ENCODE data around the gene DAB2IP.

Gene DAB2IP

DNA sequence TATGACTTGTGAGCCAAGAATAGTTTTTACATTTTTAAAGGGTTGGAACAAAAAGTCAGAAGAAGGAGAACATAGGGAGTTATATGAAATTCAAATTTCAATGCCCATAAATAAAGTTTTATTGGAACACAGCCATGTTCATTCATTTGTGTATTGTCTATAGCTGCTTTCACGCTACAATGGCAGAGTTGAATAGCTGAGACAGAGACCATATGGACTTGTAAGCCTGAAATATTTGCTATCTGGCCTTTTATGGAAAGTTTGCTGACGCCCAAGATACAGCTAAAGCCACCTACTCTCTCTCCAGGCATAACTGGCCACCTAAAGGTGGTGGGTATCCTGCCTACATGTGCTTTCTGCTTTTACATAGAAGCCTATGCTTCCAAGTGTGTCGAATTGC is 10.9 kb downstream of the DAB2IP start:
- no peak for DNase-seq

DNA sequence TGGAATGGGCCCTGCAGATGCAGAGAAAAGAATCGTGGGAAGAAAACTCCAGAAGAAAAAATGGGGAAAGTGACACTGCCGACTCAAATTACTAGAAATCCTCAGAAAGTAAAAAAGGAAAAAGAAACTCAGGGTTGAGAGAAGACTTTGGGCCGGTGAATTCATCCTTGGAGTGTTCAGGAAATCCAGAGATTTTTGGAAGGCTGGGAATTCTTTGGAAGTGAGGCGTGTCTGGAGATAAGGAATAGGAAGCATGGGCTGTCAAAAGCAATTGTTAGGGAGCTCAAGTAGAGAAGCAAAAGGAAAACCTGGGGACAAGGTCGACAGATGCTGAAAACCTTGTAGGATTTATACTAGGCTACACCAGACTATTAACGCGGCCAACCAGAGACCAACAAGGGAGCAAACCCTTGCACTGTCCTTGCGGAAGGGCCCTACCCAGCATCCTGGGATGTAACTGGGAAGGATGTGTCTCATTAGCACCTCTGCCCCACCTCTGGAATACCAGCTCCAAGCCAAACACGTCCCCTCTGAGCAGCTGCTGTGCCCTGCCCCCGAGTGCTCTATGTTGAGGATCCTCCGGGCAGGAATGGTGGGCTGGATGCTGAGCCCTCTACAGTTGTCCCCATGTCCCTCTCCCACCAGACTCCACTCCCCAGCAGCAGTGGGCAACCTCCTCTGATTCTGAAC is 11.6 kb downstream of the DAB2IP start:
- no peak for DNase-seq

DNA sequence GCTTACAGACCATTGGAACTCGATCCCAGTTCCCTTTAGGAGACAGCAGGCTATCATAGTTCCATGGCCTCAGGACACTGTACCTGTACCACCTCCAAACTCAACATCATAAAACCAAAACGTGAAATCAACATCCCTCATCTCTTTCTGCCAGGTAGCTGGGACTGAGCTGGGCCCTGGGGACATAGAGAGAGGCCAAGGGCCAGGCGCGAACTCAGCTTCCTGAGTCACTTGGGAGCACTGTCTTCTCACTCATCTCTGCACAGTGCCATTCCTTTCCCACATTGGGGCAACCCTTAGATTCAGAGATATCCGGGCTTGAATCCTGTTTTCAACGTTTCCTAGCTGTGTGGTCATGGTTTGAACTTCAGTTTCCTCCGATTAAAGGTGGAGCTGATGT is 12.2 kb downstream of the DAB2IP start:
- no peak for DNase-seq

DNA sequence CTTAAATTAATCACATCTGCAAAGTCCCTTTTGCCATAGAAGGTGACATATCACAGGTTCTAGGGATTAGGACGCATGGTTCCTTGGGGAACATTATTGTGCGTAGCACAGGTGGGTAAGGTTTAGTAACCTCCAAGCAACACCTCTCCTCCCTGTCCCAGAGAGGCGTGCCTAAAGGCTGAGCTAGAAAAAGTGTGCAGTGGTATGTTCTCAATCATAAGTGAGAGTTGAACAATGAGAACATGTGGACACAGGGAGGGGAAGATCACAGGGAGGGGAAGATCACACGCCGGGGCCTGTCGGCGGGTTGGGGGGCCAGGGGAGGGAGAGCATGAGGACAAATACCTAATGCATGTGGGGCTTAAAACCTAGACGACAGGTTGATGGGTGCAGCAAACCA is 14.9 kb downstream of the DAB2IP start:
- DNase-seq, result no peak

DNA sequence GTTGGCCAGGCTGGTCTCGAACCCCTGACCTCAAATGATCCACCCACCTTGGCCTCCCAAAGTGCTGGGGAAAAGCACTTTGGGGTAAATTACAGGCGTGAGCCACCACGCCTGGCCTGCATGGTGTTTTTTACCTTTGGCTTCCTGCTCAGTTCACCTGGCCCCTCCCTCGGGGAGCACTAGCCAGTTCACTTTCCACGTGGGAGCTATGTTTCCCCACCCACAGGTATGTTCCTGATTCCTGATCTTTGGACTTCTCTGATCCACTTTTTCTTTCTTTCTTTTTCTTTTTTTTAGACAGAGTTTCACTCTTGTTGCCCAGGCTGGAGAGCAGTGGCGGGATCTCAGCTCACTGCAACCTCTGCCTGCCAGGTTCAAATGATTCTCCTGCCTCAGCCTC is 15.8 kb downstream of the DAB2IP start:
- DNase-seq, result no peak

DNA sequence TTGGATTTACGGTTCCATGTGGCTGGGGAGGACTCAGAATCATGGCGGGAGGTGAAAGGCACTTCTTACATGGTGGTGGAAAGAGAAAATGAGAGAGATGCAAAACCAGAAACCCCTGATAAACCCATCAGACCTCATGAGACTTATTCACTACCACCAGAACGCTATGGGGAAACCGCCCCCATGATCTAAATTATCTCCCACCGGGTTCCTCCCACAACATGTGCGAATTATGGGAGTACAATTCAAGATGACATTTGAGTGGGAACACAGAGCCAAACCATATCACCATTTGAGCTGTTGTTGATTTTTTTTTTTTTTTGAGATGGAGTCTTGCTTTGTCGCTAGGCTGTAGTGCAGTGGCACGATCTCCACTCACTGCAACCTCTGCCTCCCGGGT is 16.5 kb downstream of the DAB2IP start:
- no peak for DNase-seq

DNA sequence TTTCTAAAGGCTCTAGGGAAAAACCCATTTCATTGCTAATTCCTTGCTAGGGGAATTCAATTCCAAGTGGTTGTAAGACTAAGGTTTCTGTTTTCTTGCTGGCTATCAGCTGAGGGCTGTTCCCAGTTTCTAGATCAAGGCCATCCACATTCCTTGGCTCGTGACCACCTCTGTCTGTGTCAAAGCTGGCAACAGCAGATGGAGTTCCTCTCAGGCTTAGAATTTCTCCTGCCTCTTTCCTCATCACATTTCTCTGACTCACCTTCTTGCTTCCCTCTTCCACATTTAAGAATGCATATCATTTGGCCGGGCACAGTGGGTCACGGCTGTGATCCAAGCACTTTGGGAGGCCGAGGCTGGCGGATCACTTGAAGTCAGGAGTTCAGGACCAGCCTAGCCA is 19.0 kb downstream of the DAB2IP start:
- DNase-seq, result no peak

DNA sequence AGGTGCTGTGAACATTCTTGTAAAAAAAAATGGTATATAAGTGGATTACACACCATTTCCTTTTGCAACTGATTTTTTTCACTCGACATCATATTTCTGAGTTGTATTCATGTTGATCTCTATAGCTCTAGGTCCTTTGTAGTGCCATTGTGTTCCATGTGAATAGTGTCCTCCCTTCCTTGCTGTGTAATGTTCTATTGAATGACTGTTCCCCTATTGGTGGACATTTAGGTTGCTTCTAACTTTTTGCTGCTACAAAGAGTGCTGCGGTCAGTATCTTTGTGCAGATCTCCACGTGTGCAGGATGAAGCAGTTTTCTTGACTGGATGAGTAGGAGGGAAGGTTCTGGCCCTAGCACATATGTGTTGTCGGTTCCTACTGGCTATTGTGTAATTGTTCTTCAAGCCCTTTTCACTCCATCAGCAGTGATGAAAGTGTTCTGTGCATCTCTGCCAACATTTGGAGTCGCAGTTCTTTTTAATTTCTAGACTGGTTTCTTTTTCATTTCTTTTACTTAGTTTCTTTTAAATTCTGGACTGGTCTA is 20.2 kb downstream of the DAB2IP start:
- DNase-seq, result no peak

DNA sequence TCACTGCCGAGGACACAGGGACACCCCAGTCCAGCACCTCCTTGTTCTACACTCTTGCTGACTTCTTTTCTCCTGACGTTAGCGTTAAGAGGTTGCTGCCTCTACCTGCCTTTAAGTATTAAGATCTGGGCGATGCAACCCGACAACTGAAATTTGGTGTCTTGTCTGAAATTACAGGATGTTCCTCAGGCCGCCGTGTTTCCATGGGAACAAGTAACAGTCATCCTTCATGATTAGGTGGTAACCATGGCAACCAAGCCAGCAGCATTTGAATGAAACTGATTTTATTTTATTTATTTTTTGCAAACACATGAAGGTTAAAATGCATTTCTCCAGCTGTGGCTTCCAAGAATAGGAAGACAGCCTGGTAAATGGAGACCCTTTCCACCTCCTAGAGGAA is 20.8 kb downstream of the DAB2IP start:
- DNase-seq, result peak in 16 of 56 donors; percentile 14 to 69 (median 36)

DNA sequence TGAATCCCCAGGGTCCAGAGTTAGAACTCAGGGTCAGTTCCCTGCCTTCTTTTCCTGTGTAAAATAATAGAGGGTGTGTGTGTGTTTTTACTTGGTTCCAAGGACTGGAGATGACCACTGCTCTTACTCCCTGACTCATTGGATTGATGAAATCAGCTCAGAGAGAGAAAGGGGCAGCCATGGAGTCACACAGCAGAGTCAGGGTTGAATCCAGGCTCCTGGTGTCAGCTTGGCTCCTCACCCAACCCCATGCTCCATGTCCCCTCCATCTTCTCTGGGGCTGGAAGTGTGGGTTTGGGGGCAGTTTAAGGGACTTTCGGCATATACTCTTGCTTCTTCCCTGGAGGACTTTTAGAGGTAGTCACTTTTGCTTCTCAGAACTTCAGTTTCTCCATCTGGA is 21.6 kb downstream of the DAB2IP start:
- DNase-seq, result no peak

DNA sequence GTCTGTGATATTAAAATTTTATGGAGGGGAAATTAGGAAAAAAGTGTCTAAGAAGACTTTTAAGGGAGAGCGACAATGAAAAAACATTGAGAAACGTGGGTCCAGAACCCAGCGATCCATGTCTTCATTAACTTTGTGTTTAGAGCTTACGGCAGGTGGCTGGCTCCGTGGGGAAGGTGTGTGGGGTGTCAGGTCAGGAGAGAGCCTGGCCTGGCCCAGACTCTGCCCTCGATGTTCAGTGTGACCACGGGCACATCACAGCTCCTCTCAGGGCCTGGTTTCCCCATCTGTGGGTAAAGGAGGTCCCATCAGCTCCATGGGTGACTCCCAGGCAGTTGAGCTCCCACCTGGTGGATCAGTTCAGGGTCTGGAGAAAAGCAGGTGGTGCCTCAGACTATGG is 22.1 kb downstream of the DAB2IP start:
- DNase-seq, result no peak

DNA sequence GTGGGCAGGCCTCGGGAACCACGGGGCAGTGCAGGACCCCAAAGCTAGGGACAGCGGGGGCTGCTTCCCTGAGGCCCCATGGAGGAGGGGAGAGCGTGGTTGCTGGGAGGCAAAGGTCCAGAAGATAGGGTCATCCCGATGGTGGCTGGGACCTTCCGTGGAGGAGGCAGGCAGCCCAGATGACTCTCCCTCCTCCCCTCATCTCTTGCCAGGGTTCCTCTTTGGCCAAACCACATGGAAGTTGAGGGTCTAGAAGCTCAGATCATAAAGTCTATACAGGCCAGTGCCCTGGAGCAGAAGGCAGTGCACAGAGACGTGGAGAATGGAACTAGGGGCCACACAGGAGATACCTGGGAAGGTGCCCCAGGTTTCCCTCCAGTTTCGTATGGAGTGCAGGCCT is 22.6 kb downstream of the DAB2IP start:
- no peak for DNase-seq

DNA sequence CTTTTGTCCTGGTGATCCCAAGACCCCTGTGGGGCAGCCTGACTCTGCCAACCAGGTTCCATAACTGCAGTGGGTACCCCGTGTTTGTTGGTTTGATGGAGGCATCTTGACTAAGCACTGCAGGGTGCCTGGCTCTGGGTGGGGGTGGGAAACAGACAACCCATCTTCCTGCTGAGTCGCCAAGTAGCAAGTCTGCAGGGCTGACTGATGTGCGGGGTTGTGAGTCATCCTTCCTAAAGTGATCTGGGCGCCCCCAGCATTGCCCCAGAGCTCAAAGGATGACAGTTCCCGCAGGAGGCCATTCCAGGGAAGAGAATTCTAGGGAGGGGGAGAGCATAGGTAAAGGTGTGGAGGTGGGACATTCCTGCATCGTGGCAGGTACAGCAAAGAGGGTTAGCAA is 23.5 kb downstream of the DAB2IP start:
- DNase-seq, result peak in 18 of 56 donors; percentile 16 to 56 (median 35)

DNA sequence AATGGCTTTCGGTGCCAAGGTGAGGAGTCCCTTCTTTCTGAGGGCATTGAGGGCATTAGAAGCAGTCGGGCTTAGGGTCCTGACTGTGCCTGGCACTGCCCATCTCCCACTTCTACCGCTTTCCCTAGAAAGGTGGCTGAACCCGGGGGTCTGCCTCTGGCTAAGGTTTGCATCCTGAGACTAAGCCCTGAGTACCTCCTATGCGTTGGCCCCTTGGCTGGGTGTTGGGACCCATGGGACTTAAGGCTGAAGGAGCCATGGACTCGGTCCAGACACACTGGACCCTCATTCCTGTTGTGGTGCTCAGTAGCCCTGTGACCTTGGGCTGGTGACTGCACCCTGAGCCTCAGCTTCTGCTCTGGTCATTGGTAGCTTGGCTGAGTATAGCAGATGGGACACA is 23.9 kb downstream of the DAB2IP start:
- DNase-seq, result no peak

DNA sequence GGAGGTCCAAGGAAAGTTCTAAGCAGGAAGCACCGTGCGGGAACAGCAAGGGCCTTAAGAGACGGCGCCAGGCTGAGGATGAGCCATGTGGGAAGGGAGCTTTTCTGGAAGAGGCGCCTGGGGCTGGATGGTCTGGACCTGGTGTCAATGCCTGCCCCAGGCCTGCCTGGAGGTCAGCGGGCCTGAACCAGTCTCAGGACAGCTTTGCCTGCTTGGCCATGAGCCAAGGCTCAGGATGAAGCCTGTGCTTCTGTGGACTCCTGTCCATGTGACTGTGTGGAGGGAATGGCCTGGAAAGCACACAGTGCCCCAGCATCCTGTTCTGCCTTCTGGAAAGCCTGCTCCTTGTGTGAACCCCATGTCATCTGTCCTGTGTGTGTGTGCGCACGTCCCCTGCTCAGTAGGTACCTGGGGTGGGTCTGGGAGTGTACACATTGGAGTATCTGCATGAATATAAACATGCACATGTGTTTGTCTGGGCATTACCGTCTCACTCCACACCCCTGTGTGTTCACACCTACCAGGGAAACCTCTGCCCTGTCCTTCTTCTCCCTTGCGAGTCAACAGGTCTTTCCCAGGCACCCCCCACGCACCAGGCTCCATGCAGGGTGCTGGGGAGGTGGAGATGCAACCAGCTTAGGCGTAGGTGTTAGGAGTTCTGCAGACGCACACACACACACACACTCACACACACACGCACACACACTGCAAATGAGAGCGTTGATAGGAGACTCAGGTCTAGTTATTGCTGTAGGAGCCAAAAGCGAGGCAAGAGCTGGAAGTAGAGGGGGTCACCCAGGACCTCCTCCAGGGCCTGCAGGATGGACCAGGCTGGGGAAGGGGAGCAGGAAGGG is 24.8 kb downstream of the DAB2IP start:
- peak in 27 of 56 donors; percentile 10 to 77 (median 41) for DNase-seq

DNA sequence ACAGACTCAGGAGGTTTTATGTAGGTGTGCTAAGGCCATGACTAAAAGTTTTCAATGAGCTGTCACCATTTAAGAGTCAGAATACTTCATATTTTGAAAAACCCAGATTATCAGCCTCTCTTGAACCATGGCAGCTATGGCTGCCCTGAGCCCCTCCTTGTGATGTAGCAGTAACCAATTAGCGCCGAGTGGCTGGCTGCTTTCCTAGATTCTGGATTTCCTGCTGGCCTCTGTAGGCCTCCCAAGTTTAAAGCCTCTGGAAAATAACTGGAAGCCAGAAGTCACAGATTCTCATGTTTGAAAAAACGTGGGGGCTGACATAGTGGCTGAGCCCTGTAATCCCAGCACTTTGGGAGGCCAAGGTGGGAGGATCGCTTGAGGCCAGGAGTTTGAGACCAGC is 25.5 kb downstream of the DAB2IP start:
- no peak for DNase-seq

DNA sequence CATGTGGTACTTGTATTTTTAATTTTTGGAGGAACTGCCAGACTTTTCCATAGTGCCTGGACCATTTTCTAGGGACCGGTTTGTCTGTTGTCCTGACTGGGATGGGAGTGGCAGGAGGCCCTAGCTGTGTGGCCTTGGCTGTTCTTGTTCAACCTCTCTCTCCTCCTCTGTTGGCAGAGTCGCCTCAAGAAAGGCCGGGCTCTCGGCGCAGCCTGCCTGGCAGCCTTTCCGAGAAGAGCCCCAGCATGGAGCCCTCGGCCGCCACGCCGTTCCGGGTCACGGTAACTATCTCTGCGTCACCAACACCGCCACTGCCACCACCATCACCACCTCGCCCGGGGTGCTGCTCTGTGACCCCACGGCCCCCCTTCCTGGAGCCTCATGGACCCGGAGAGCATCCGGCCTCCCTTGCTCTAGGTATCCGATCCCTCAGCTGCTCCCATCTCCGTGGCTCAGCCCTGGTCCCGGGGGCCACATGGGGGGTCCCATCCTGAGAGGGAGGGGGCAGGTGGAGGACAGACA is 27.1 kb downstream of the DAB2IP start:
- DNase-seq, result no peak

DNA sequence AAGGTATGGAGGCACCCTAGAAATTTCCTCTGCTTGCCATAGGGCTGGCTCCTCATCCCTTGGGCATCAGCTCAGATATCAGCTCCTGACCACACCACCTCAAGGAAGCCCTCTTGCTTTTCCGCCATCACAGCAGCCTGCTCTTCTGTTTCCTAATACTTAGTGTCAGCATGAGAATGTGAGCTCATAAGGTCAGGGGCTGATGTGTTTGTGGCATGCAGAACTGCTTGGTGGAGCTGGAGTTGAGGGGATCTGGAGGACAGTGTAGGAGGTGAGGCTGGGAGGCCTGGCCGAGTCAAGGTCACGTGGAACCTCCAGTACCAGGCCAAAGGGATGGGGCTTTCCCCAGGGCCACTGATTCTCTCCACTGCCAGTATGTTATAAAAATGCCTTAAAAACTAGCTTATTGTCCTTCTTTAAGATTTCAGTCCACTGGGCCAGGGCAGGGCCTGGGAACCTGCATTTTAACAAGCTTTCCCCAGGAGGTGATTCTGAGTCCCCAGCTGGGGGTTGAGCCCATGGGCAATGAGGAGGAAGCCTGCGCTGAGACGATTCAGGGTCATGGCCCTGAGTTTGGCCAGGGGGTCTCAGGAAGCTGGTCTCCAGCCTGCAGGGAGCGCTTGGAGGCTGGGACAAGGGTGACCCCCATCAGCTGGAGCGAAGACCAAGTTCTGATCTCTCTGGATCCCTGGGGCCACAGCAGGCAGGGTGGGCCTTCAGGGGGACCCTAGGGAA is 28.6 kb downstream of the DAB2IP start:
- DNase-seq, result no peak

DNA sequence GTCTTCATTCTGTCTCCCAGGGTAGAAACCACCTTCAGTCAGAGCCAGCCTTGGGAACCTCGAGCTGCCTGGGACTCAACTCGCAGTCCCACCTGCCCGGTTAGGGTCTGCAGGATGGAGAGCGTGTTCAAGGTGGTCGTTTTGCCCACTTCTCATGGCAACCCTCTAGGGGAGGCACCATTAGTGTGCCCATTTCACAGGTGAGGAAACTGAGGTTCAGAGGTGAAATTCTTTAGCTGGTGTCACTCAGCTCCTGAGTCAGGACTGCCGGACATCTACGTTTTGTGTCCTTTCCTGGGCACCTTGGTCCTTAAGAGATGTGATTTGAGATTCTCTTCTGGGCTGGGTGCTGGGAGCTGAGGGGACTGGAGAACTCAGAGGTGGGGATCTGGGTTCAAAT is 30.0 kb downstream of the DAB2IP start:
- no peak for DNase-seq

DNA sequence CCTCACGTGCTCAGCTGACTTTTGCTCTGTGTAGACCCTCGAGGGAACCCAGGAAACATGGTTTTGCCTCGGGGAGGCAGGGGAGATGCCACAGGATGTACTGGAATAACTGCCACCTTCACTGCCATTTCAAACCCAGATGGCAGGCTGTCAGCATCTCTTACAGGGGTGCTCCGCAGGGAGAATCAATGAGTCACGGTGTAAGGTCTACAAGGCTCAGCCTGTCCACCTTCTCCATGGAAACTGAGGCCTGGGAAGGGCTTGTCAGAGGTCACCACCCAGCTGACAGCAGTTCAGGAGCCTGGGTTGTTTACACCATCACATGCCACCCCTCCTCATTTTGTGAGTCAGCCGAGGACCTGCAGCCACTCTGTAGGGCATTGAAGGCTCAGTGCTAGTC is 30.8 kb downstream of the DAB2IP start:
- DNase-seq, result no peak

DNA sequence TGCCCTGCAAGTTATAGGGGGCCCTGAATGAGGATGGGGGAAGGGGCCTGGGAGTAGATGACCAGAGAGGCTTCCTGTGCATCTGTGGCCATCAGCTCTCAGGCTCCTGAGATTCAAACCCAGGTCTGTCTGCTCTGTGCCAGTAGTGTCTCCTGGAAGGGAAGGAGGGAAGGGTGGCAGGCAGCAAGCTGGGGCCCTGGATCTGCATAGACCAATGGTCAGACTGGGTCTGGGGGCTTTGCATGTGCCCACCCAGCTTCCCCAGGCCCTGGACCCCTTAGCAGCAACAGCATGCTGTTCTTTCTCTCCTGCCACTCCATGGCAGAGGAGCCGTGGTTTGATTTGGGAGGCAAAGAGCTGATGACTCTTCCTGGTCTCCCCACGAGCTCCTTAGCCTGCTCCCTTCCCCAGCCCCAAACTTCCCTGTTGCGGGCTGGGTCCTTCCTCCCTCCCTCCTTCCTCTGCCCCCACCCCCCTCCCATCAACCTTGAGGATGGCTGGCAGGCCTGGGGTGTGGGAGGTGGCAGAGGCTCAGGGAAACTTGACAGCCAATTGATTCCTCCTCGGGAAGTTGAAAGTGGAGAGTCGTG is 31.6 kb downstream of the DAB2IP start:
- no peak for DNase-seq
